NB4 (cell line): Measurements from ENCODE around the gene OR8G1.
A peak's percentile ranks its signal among the peaks of the same experiment; 100 is the strongest.

Experiments
- DNase-seq: peaks from one replicate; pipeline ENCODE4 v3.0.0; 2010; ENCODE audit warnings: low read depth
- H3K4me3 ChIP-seq: one replicate; pipeline ENCODE4 v1.5.1; 2011; ENCODE audit warnings: mild to moderate bottlenecking, low read depth, low read length, moderate library complexity
- MYC ChIP-seq: IDR thresholded peaks from 2 replicates; pipeline ENCODE4 v1.6.1; 2011; ENCODE audit warnings: low read depth, low read length
- POLR2A ChIP-seq: IDR thresholded peaks from 2 replicates; pipeline ENCODE4 v1.6.1; 2011; ENCODE audit warnings: mild to moderate bottlenecking; ENCODE audit not compliant: insufficient read length; ENCODE audit errors: extremely low read depth
- TF ChIP-seq, protein P1 (sequence below): IDR thresholded peaks from one replicate; pipeline ENCODE4 v1.5.1; 2012; ENCODE audit warnings: low read depth, low read length
- TF ChIP-seq, protein P2 (sequence below): IDR thresholded peaks from 2 replicates; pipeline ENCODE4 v1.6.1; 2011; ENCODE audit warnings: low read depth, low read length

The OR8G1 gene, protein sequence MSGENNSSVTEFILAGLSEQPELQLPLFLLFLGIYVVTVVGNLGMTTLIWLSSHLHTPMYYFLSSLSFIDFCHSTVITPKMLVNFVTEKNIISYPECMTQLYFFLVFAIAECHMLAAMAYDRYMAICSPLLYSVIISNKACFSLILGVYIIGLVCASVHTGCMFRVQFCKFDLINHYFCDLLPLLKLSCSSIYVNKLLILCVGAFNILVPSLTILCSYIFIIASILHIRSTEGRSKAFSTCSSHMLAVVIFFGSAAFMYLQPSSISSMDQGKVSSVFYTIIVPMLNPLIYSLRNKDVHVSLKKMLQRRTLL

DNA sequence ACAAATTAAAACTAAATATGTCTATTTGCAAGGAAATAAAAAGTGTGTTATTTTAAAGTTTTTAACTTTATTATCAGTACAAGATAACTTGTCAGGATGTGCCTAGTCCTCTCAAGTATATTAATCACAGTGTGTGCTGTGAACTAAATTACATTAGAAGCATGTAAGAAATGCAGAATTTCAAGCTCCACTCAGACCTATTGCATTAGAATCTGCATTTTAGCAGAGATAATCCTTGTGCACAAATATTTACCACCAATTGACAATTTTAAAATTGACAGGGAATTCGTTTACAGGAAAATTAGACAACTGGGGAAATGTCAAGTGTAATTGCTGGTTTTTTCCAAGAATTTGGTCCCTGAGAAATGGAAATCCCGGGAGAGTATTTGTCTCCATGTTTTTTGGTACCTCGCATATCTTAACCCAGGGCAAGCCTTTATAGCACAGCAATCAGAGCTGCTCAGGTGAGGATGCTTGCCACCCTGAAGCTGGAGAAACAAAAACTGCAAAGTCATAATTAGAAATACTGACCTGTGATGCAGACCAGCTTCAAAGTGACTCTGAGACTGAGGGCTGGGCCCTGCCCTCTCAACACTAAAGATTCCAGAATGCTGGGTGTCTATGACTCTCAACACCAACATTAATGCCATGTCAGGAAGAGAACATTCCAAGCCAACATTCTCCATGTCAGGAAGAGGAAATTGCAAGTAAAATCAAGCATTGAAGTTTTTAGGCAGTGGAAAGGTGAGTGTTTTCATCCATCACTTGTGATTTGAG, at the start of gene OR8G1:
Gene OR8G1, plus strand, starts transcription at position 475 of the 777 bp plus-strand sequence. CDS start 8,581 bp downstream, outside the sequence.
- TF ChIP-seq, protein P1, sequence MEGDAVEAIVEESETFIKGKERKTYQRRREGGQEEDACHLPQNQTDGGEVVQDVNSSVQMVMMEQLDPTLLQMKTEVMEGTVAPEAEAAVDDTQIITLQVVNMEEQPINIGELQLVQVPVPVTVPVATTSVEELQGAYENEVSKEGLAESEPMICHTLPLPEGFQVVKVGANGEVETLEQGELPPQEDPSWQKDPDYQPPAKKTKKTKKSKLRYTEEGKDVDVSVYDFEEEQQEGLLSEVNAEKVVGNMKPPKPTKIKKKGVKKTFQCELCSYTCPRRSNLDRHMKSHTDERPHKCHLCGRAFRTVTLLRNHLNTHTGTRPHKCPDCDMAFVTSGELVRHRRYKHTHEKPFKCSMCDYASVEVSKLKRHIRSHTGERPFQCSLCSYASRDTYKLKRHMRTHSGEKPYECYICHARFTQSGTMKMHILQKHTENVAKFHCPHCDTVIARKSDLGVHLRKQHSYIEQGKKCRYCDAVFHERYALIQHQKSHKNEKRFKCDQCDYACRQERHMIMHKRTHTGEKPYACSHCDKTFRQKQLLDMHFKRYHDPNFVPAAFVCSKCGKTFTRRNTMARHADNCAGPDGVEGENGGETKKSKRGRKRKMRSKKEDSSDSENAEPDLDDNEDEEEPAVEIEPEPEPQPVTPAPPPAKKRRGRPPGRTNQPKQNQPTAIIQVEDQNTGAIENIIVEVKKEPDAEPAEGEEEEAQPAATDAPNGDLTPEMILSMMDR, result no peak
- TF ChIP-seq, protein P2, sequence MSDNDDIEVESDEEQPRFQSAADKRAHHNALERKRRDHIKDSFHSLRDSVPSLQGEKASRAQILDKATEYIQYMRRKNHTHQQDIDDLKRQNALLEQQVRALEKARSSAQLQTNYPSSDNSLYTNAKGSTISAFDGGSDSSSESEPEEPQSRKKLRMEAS, result no peak
- TF ChIP-seq POLR2A, result no peak
- no peak for TF ChIP-seq MYC
- no peak for DNase-seq
- no peak within 1 kb of the TSS for H3K4me3 ChIP-seq

DNA sequence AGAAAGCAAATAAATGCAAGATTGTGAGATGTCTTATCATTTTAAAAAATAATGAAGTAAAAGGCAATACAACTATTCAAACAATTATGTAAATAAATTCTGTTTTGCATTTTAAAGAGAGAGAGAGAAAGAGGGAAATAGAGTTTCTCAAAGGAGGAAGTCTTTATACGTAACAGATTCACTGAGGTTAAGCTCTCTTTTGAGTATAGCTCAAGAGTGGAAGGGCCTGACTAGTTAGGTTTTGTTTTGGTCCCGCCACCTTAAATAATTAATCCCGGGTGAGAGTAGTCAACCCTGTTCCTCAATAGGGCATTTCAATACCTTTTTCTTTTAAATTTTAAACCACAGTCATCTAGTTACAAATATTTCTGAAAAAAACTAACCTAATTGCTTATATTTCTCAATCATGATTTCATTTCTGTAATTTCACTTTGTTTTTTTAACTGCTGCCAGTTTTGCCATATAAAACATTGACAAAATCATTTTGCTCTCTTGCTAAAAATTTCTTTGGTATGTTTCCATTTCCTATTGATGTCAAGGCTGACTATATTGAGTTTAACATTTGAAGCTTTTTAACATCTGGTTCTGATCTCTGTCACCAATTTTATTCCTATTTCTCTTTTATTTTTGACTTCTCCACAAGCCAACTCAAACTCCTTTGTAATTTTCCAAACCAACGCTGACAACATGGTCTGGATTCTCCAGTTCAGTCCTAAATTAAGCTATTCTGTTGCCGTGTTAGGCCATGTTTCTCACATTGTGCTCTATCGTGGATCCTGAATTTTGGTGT, 47.5 kb upstream of the OR8G1 start:
- TF ChIP-seq, protein P1, result no peak
- TF ChIP-seq, protein P2, result no peak
- TF ChIP-seq POLR2A, result no peak
- no peak overlapping the region for H3K4me3 ChIP-seq
- no peak for DNase-seq

DNA sequence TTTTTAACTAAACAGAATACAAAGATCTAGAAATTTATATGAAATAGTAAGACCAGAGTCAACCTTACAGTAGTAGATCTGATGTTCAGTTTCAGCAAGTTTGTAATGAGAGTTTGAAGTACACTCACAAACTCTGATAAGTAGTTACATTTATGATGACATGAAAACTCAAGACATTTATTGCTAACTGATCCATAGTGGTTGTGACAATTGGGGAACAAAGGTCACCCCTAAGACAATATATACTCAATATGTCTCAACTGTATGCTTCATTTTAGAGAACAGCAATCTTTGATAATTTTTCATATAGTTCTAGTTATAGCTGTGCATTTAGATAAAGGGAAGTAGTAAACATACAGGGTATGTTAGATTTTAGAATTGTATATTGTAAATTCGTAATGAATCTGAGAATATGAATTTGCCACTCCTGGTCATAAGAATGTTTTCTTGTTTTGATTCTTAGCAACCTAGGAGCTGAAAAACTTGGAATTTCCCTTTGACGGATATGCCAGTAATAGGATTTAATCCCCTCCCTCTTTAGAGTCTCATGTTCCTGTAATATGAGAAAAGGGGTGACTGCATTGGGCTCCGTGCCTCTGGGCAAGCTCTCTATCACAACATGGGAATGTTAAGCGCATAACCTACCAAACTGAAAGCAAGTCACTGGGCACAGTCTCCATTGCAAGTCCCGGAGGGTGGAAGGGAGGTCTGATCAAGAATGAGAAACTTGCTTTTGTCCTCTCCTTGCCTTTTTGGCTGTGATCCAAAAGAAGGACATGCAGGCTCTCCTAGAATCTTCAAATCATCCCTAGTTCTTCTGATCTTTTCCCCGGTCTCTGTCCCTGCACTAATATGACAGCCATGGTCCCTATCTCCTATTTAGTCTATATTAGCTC, 46.4 kb upstream of the OR8G1 start:
- H3K4me3 ChIP-seq, result no peak overlapping the region
- TF ChIP-seq, protein P1, result no peak
- TF ChIP-seq MYC (no peak), POLR2A (no peak)
- TF ChIP-seq, protein P2, result no peak
- DNase-seq, result no peak

DNA sequence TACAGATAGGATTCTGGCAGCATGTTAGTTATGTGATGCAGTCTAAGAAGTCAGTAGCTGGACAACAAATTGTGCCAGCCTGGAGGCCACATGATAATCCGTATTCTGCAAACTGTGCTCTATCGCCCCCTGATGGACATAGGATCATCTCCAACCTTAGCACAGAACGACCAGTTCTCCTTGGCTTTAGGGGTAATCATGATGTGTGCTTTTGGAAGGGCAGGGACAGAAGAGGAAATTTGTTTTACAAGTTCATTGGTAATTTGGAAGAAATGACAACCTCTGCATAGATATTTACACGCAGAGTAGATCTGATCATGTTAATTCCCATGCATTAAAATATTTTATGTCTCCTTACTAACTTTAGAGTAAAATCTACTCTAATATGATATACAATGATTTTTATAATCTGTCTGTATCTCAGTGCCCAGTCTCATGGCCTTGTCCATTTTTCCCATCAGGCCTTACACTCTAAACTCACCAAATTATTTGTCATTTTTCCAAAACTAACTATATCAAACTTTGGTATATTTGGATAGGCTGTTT, 45.6 kb upstream of the OR8G1 start:
- no peak overlapping the region for H3K4me3 ChIP-seq
- TF ChIP-seq MYC (peak; percentile 74), POLR2A (no peak)
- TF ChIP-seq, protein P1, result peak; percentile 93
- TF ChIP-seq, protein P2, result peak; percentile 75
- peak; percentile 74 for DNase-seq

DNA sequence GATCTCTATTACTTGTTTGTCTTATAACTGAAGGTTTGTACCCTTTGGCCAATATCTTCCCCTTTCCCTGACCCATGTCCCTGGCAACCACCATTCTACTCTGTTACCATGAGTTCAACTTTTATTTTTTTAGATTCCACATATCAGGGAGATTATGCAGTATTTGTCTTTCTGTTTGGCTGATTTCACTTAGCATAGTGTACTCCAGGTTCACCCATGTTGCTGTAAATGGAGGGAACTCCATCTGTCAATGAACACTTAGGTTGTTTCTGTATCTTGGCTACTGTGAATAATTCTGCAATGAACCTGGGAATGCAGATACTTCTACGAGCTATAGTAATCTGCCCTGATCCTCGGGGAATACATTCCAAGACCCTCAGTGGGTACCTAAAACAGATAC, 42.9 kb upstream of the OR8G1 start:
- TF ChIP-seq, protein P2, result no peak
- no peak for TF ChIP-seq MYC
- TF ChIP-seq, protein P1, result no peak
- TF ChIP-seq POLR2A, result no peak

More for the DNA sequence above, 42.9 kb upstream of the OR8G1 start:
- no peak for DNase-seq
- no peak overlapping the region for H3K4me3 ChIP-seq
